ENCODE results near the gene TMA7B. TPM values are rescaled to one million over a fixed set of nuclear protein-coding genes. Genes with fewer than 3 reads are reported as not detected.

The TMA7B gene
- total and polyA plus RNA-seq, 2 donors (not counting 1 experiment from before 2014, with no cell fraction given), result 0.85 to 1.4 TPM

DNA sequence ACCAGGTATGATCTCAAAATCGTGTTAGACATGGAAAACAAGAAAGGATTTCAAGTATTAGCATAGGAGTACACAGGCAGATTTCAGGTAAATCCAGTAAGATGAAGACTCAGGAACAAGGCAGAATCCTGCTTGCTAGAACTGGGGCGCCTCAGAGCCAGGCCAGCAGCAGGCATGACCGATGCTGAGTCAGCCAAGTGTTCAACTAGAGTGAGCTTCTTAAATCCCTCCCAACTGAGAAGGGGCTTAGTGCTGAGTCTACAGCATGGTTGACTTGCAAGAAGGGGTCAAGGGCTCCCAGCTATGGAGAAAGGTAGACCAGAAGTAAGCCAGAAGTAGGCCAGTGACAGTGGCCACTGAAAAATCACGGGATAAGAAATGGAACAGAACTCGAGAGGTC lies 46.9 kb upstream of the TMA7B start:
- Histone ChIP-seq H3K4me2 (replicated peaks; ENCODE audit: low read depth, low read length, poor library complexity, severe bottlenecking) (no peak overlapping the region), H3K9ac (ENCODE audit: low read length) (no peak overlapping the region), H2AFZ (ENCODE audit: insufficient read depth, low read depth, low read length, poor library complexity, severe bottlenecking) (no peak overlapping the region), H3K4me3 (ENCODE audit: control extremely low read depth in 1 of 5, extremely low read depth in 1 of 5, insufficient read depth in 1 of 5, low read depth in 2 of 5, low read length in 4 of 5) (no peak overlapping the region), H3K9me3 (ENCODE audit: control extremely low read depth in 1 of 3, control insufficient read depth in 2 of 3, insufficient read depth in 1 of 3, low read length in 2 of 3) (no peaks in the 10 kb centered on the region), H4K20me1 (ENCODE audit: control insufficient read depth, insufficient read depth, low read length, poor library complexity, severe bottlenecking) (peaks cover 11% of the 10 kb centered on the region), H3K36me3 (replicated peaks in 1 of 2; ENCODE audit: control extremely low read depth in 1 of 2, control insufficient read depth in 1 of 2, extremely low read depth in 1 of 2, insufficient read depth in 2 of 2, low read length in 1 of 2) (no peaks in the 10 kb centered on the region), H3K27me3 (replicated peaks in 1 of 4; ENCODE audit: control extremely low read depth in 1 of 4, control insufficient read depth in 3 of 4, insufficient read depth in 4 of 4, low read length in 3 of 4) (no peaks in the 10 kb centered on the region), H3K79me2 (ENCODE audit: control insufficient read depth, insufficient read depth, low read length) (peaks cover 93% of the 10 kb centered on the region), H3K27ac (ENCODE audit: low read length in 2 of 2) (no peak overlapping the region), H3K4me1 (ENCODE audit: control insufficient read depth in 2 of 2, insufficient read depth in 2 of 2, low read length in 2 of 2) (peaks cover 23 to 30% of the 10 kb centered on the region in 2 donors)
- TF ChIP-seq, protein P1, sequence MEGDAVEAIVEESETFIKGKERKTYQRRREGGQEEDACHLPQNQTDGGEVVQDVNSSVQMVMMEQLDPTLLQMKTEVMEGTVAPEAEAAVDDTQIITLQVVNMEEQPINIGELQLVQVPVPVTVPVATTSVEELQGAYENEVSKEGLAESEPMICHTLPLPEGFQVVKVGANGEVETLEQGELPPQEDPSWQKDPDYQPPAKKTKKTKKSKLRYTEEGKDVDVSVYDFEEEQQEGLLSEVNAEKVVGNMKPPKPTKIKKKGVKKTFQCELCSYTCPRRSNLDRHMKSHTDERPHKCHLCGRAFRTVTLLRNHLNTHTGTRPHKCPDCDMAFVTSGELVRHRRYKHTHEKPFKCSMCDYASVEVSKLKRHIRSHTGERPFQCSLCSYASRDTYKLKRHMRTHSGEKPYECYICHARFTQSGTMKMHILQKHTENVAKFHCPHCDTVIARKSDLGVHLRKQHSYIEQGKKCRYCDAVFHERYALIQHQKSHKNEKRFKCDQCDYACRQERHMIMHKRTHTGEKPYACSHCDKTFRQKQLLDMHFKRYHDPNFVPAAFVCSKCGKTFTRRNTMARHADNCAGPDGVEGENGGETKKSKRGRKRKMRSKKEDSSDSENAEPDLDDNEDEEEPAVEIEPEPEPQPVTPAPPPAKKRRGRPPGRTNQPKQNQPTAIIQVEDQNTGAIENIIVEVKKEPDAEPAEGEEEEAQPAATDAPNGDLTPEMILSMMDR (IDR thresholded peaks at IDR 0.05), result no peak
- TF ChIP-seq EZH2 (IDR thresholded peaks at IDR 0.05; ENCODE audit: borderline replicate concordance, insufficient read depth, low read depth, low read length, poor library complexity, severe bottlenecking), result no peak
- ChIA-PET POLR2A (no interaction called here), CTCF (no interaction called here)
- Mint-ChIP-seq H3K4me3 (no peak overlapping the region), H3K27me3 (no peaks in the 10 kb centered on the region), H3K4me1 (peaks cover 61% of the 10 kb centered on the region), H3K9me3 (ENCODE audit: insufficient read depth) (no peaks in the 10 kb centered on the region), H3K27ac (no peak overlapping the region)
- 94% methylated on average over 5 of the region's 5 CpGs for WGBS (ENCODE audit: insufficient coverage)
- ATAC-seq (ENCODE audit: low read depth), result no peak
- DNase-seq, result no peak
- intact Hi-C loops (cut with micrococcal nuclease), result no loop called here

GRCh38 chr22:39913886-39914285 lies 46.3 kb upstream of the TMA7B start:
- Mint-ChIP-seq H3K27ac (peak overlapping the region; percentile 44), H3K4me1 (peaks cover 55% of the 10 kb centered on the region), H3K4me3 (no peak overlapping the region), H3K27me3 (no peaks in the 10 kb centered on the region), H3K9me3 (ENCODE audit: insufficient read depth) (no peaks in the 10 kb centered on the region)
- DNase-seq (no peak), ATAC-seq (ENCODE audit: low read depth) (no peak)
- Histone ChIP-seq H3K36me3 (replicated peaks in 1 of 2; ENCODE audit: control extremely low read depth in 1 of 2, control insufficient read depth in 1 of 2, extremely low read depth in 1 of 2, insufficient read depth in 2 of 2, low read length in 1 of 2) (no peaks in the 10 kb centered on the region), H3K4me2 (replicated peaks; ENCODE audit: low read depth, low read length, poor library complexity, severe bottlenecking) (peak overlapping the region; percentile 19), H3K79me2 (ENCODE audit: control insufficient read depth, insufficient read depth, low read length) (peaks cover 90% of the 10 kb centered on the region), H3K27me3 (replicated peaks in 1 of 4; ENCODE audit: control extremely low read depth in 1 of 4, control insufficient read depth in 3 of 4, insufficient read depth in 4 of 4, low read length in 3 of 4) (no peaks in the 10 kb centered on the region), H3K9me3 (ENCODE audit: control extremely low read depth in 1 of 3, control insufficient read depth in 2 of 3, insufficient read depth in 1 of 3, low read length in 2 of 3) (no peaks in the 10 kb centered on the region), H3K4me3 (ENCODE audit: control extremely low read depth in 1 of 5, extremely low read depth in 1 of 5, insufficient read depth in 1 of 5, low read depth in 2 of 5, low read length in 4 of 5) (no peak overlapping the region), H3K27ac (ENCODE audit: low read length in 2 of 2) (peak overlapping the region in 1 of 2 donors; percentile 19), H4K20me1 (ENCODE audit: control insufficient read depth, insufficient read depth, low read length, poor library complexity, severe bottlenecking) (peaks cover 6% of the 10 kb centered on the region), H3K4me1 (ENCODE audit: control insufficient read depth in 2 of 2, insufficient read depth in 2 of 2, low read length in 2 of 2) (peaks cover 23 to 30% of the 10 kb centered on the region in 2 donors), H2AFZ (ENCODE audit: insufficient read depth, low read depth, low read length, poor library complexity, severe bottlenecking) (no peak overlapping the region), H3K9ac (ENCODE audit: low read length) (no peak overlapping the region)
- ChIA-PET CTCF (interaction anchor here (1.0 to 1.1 kb wide), 2 partner anchors 19 to 378 kb away, joined by 3 to 4 read pairs; no protein-coding TSS in a partner anchor), POLR2A (no interaction called here)
- intact Hi-C loops (cut with micrococcal nuclease), result no loop called here
- TF ChIP-seq EZH2 (IDR thresholded peaks at IDR 0.05; ENCODE audit: borderline replicate concordance, insufficient read depth, low read depth, low read length, poor library complexity, severe bottlenecking), result no peak
- TF ChIP-seq, protein P1 (IDR thresholded peaks at IDR 0.05), result no peak
- 100% methylated on average over 2 of the region's 2 CpGs for WGBS (ENCODE audit: insufficient coverage)

All from B cell (primary cell).